Dedifferentiated amniotic fluid mesenchymal stem cell (primary cell): ENCODE data around the gene LYPD6B.

Experiments
- DNase-seq: peaks from one replicate; pipeline ENCODE4 v3.0.0-alpha.2; 2016; ENCODE audit errors: extremely low spot score

Gene LYPD6B

GRCh38 chr2:149041482-149041881, 3.0 kb downstream of the LYPD6B start:
- no peak for DNase-seq

DNA sequence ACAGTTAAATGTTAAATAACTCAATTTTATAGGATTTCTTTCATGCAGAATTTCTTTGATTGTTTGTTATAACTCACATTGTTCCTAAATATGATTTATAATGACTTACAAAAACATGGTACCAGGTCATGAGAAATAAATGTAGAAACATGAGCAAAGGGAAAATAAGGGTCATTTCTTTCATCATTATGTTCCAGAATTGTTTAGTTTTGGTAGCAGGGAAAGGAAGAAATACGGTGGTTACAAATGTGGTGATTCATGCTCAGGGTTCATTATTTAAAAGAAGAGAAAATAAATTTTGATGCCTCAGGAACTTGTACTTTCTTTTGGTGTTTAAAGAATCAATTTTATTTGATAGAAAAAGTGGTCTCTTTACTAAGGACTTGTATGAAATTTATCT, 4.4 kb downstream of the LYPD6B start:
- no peak for DNase-seq

GRCh38 chr2:149044500-149044899, 6.0 kb downstream of the LYPD6B start:
- no peak for DNase-seq

- no peak for DNase-seq
Measured at GRCh38 chr2:149047118-149047517, 8.6 kb downstream of the LYPD6B start.

- no peak for DNase-seq
Measured at GRCh38 chr2:149049142-149049541, 10.6 kb downstream of the LYPD6B start.

DNA sequence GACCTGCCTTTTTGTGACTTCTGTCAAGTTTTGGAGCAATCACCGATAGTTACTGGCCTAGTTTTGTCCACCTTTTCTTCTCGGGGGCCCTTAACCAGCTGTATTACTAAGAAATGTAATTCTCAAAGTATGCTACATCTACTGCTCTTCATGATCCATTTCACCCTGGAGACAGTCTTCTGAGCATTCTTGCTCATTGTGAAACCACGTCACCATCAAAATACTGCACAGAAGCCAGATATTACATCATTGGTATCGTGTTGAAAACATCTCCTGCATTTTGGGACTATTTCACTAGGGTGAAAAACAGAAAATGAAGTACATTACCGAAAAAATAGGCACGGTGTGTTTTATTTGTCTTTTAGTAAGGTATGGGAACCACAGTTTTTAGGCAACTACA, 11.7 kb downstream of the LYPD6B start:
- DNase-seq = no peak

GRCh38 chr2:149055751-149056150, 17.3 kb downstream of the LYPD6B start:
- DNase-seq = no peak

DNA sequence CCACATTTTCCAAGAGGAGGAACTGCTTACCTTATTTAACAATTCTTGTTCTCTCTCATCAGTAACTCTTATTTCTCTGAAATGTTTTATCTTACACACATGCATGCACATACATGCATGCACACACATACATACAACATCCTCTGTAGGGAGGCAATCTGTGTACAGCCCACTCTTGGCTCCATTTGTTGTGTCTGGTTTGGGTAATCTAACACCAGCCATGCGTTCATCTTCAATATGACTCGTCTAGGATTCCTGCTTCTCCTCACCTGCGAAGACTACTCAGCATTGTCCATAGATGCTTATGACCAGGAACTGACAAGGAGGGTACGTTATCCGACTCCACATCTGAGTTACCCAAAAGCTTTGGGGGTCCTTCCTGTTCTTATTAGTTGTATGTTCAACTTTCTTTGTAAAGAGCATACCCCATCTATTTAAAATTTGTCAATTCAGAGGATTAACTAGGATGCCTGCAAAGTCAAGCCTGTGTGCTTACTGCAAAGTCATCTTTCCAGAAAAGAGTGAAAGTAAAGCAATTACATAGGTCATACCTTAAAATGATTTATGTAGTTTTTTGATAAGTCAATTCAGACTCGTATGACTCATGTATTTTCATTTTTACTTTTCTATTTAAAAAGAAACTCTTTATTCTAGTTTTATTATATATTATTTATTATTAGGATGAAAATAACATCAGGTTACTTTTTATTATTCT, 18.2 kb downstream of the LYPD6B start:
- no peak for DNase-seq

- no peak for DNase-seq
Measured at GRCh38 chr2:149057401-149057800, 18.9 kb downstream of the LYPD6B start.

DNA sequence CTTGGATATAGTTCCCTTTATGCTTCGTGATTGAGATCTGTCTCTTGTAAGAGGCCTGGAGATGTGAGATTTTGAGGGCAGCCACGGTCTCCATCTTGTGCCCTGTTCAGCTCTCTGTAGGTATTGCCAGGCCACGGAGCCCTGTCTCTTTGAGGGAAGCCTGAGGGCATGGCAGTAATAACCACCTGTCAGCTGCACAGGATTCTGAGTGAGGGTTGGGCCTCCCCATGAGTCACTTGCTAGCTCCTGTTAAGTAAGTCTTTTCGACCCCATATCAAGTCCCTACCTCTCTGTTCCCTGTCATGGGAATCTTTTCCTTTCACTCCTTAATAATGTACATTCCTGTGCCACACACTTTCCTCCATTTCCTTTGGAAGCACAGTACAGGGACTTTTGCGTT, 20.4 kb downstream of the LYPD6B start:
- DNase-seq = no peak

DNA sequence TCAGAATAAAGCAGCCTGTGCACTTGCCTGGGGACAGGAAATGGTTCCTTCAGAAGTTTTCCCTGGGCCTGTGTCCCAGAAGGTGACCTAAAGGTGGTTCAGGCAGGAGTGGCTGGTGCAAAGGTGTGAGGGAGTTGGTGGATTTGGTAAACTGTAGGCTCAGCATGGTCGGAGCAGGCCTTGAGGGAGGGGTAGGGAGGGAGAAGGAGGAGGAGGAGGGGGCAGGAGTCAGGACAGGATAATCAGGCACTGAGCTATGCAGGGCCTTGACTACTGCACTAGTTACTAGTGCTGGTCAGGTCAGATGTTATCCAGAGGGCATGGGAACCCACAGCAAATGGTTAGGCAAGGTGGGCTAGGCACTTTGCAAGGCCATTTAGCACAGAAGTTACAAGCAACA, 21.3 kb downstream of the LYPD6B start:
- no peak for DNase-seq

GRCh38 chr2:149061133-149061745, 22.7 kb downstream of the LYPD6B start:
- no peak for DNase-seq

DNA sequence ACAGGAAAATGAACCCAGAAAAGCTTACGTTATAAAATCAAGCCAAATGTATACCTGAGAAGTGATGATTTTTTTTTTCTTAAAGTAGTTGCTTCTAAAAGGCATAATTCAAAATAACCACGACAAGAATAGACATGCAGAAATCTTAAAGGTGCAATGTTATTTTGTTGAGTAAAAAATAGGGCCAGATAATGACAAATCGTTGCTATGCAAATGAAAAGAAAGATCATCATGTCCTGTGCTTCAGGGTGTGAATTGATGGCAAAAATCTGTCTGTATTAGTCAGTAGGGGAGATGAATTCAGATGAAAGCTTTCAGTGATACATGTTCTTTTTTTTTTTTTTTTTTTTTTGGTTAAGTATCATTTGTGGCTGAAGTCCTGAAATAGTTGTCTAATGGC, 24.0 kb downstream of the LYPD6B start:
- DNase-seq = no peak

DNA sequence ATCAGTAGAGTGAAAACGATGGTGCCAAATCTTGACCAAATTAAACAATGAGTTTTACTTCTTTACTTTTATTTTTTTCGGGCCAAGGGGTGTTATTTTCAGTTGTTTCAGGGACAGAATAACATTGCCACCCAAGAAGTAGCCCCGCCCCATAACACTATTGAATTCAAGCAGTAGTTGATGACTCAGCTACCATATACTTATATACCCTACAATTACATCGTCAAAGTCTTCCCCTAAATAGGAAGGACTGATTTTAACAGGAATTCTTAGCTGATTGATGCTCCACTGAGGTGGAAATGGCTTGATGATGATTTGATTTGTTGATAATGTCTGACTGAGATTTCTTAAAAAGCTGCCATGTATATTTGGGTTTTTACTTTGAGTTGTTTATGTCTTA, 24.7 kb downstream of the LYPD6B start:
- no peak for DNase-seq

DNA sequence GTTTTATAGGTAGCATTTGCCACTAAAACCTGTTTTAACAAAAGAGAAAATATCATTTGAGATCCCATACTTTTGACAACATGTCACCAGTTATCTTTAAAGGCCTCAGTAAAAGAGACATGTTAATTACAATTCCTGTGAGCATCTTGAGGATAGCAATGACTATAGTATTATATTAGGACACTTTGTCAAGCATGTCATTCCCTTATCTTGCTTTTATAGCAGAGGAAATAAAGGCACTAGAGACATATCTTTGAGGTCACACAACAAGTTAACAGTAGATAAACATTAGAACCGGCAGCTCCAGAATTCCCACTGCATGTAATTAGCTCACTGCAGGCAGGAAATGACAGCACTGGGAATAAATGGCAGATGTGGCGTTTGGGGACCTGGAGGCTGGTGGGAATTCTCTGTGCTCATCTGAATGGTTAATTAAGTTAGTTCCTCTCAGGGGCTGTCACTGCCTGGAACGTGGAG, 25.9 kb downstream of the LYPD6B start:
- DNase-seq = no peak

GRCh38 chr2:149064856-149065630, 26.5 kb downstream of the LYPD6B start:
- no peak for DNase-seq

- DNase-seq = no peak
Measured at GRCh38 chr2:149068225-149068995, 29.9 kb downstream of the LYPD6B start.

DNA sequence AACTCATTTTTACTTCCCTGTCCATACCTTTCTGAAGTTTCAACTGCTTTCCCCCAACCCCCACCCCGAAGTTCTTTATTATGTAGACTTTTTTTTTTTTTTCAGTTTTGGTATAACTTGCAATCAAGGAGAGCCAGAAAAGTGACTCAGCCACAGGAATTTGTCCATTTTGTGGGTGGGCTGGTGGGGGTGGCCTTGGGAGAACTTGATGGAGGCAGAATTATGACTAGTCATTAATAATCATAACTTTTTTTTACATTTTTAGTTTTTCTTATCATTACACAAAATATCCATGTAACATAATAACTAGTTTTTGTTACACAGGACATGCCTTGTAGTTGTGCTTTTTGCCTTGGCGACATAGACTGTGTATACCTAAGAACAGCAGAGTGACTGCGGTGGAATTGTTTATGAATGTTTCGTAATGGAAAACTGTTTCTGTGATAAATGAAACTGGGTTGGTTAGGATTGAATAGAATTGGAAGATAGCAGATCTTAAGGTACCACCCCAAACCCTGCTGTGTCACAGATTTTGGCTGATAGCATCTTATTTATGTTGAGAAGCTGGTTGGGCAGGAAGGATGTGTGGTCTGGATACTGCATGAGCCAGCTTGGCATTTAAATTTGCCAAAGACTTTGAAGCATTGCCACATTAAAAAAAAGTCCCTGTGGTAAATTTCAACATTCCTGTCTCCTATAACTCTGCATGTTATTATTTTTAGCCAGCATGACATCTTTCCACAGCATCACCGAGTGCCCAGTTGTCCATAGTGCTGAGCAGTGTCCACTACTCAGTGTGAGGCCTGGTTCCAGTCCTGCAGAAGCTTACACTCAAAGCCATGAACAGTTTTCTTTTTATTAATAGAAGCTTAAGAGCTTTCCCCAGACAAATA, 30.7 kb downstream of the LYPD6B start:
- DNase-seq = peak; percentile 63

- DNase-seq = no peak
Measured at GRCh38 chr2:149070681-149071320, 32.3 kb downstream of the LYPD6B start.

- no peak for DNase-seq
Measured at GRCh38 chr2:149075105-149075504, 36.6 kb downstream of the LYPD6B start.

DNA sequence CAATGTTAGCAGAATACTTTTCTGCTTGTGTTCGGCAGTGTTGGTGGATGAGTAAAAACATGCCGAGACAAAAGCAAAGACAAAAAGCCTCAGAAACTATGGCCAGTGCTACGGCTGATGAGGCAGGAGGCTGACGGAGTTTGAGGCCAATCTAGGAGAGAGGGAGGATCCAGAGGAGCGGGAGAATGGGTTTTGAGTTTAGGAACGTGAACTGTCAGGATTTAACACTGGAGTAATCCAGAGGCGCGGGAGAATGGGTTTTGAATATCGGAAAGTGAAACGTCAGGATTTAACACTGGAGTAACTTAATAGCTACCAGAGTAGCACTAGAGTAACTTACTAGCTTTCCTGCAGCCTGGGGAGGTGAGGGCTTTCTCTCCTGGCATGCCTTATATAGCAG, 37.4 kb downstream of the LYPD6B start:
- no peak for DNase-seq
